Stimulated activated CD8-positive, alpha-beta memory T cell treated with anti-CD3 and anti-CD28 coated beads, Interleukin-15, amount 100 ng/mL, for 48 hours (primary cell): Measurements from ENCODE around the gene GLYR1.
"Not testable (repeated sequence)": the region's sequence is repeated elsewhere in the genome, so short reads cannot be mapped to it uniquely, and the experiment has no call there.

Experiments
- DNase-seq, 2 donors: peaks; one replicate each; pipeline ENCODE4 v3.0.0-alpha.2; 2020; ENCODE audit warnings: low read depth in 2 of 2

GLYR1 gene

DNA sequence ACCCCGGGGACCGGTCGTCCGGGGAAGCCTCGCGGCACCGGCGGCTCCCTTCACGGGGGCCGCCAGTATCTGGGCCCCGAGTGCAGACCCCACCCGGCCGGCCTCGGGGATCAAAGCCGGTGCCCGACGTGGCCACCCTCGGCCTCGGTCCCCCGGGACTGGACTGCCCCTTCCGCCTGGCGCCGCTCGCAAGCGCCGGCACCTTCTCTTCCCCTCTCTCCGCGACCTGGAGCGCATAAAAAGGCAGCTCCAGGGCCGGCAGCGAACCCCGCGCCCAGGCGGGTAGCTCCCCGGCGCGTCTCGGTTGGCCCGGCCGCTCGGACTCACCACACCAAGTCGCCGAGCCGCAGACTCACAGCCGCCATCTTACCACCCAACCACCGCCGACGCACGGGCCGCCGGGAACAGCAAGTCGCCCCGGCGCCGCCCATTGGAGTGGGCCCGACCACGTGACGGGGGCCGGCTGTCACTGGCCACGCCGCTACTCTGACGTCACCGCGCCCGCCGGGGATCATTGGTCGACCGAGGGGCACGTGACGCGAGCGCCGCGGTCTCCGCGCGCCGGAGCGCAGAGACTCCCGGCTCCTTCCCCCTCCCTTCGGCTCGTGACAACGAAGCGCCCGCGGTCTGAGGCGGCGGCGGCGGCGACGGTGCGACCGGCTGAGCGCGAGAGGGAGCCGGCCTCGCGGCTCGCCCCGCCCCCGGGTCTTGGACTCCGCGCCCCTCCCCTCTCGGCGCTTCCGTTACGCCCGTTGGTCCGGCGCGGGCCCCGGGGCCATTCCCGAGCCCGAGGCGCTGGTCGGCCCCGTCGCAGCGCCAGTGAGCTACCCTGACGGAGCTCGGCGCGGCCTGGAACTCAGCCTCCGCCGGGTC lies at the start of gene GLYR1, which contains the start of gene UBN1:
TSS of gene GLYR1 (minus strand) at position 388 of the 873 bp plus-strand sequence. CDS start at position 365, 23 bp downstream.
TSS of gene UBN1 (plus strand) at position 581 of the 873 bp plus-strand sequence. CDS start 5,437 bp downstream, outside the sequence.
- DNase-seq, result peak; percentile 100

DNA sequence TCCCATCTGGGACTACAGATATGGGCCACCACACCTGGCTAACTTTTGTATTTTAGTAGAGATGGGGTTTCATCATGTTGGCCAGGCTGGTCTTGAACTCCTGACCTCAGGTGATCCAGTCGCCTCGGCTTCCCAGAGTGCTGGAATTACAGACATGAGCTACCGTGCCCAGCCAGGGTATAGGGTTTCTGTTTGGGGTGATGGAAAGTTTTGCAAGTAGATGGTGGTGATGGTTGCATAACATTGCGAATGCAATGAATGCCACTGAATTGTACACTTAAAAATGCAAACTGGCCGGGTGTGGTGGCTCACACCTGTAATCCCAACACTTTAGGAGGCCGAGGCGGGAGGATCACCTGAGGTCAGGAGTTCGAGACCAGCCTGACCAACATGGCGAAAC lies 49.7 kb upstream of the GLYR1 start:
- not testable (repeated sequence) for DNase-seq

DNA sequence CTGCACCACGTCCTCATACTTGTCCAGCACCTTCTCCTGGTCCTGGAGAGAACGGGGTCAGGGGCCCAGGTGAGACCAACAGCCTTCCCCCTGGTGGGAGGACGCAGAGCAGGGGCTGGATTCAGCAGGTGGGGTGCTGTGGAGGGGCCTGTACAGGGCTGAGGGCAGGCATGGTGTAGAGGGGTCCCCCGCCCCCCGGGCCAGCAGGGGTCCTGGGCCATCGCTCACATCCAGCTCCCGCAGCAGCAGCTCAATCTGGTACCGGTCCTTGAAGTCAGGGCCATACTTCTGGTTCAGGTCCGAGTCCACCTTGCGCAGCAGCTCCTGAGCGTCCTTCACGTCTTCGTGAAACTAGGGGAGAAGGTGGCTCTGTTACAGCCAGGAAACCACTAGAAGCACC lies 48.3 kb upstream of the GLYR1 start:
- no peak for DNase-seq

DNA sequence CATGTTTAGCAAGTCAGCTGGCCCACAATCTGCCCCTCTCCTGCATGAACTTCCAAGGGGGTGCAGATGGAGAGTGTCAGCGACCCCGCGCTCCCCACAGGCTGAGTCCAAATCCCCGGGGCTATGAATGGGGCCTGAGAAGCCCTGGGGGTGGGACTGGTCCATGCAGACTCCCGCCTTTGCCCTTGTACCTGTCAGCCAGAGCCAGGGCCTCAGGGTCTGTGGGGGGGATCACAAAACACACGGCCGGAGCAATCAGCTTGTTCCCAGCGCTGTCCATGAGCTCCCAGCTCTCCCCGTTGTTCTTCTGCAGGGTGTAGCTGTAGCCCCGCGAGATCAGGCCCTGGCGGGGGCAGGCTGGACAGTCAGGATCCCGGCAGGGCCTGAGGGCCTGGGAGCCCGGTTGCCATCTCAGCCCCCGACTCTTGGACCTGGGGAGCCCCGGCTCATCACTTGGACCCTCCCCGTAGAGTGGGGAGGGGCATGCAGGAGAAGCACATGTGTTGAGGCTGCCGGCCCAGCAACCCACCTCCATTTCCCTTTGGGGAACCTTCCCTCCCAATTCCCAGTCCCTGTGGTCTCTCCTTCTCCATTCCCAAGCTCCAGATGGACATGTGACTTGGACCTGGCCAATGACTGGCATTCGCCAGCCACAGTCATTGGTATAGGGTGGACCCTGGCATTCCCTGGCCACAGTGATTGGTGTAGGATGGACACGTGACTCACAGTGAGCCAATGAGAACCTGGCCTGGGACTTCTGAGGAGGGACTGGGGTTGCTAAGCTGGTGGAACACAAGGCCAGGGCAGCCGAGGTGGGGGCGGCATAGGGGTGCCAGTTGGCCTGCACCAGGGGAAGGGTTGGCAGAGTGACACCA lies 47.4 kb upstream of the GLYR1 start:
- no peak for DNase-seq

DNA sequence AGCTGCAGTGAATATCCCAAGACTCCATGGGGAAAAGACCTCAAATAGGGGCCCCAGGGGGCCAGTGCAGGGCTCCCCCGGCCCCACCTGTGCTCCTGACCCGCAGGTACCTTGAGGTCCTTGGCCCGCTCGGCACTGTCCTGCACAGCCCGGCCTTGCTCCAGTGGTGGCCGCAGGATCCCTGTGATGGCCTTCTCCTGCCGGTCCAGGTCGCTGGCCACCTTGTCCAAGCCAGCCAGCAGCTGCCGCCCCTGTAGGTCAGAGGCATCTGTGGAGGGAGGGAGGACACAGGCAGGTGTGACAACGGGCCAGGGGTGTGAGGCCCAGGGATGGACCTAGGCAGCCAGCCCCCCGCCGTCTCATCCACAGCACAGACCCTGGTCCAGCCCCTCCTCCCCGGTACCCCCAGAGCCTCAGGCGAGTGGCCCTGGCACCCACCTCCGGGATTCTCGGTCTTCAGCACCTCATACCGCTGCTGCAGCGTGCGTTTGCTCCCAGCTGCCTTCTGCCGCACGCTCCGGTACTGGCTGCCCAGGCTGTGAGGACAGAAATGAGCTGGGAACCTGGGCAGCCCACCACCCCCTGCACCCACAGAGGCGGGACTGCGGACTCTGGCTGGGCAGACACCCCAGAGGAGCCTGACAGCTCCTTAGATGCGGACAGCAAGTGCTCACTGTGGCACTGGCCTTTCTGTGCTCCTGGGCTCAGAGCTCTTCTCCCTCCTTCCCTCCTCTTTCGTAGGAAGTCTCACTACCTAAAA lies 46.2 kb upstream of the GLYR1 start:
- no peak for DNase-seq

DNA sequence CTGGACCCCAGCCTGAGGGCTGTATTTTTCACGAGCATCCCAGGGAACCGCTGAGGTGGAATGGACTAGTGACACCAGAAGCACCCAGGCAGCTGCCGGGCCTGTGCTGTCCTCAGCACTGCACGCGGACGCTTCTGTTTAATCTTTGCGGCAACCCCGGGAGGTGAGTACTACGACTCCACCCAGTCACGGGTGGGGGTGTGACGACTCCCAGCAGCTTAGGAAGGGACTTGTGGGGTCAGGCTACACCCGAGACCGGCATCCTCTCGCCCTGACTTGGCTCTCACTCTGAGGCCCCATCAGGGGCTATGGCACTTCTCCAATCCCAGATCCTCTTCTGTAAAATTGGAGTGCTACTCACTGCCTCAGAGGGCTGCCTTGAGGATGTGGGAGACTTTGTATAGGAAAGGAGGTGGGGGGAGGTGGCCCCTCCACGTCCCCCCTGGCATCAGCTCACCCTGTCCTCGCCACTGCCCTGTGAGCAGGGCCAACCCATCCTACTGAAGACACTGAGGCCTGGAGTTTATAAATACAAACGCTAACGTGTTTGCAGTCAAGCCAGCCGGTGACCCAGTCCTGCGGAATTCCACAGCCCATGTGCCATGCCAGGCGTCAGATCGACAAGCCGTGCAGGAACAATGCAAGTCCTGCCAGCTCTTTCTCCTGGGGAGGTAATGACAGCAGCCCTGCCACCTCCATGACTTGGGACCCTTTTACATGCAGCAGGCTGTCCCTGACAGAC lies 45.4 kb upstream of the GLYR1 start:
- no peak for DNase-seq

DNA sequence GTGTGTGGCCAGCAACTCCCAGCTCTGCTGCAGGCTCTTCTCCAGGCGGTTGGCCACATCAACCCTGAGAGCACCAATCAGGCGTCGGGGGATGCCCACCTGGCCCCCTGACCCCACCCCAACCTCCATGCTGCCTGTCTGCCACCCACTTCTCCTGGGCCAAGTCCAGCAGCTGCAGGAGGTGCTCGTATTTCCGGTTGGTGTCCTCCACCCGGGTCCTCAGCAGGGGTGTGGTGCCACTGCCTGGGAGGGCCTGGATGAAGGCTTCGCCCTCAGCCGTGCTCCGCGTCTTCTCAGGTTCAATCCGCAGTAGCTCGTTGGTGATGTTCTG lies 44.8 kb upstream of the GLYR1 start:
- DNase-seq, result no peak

DNA sequence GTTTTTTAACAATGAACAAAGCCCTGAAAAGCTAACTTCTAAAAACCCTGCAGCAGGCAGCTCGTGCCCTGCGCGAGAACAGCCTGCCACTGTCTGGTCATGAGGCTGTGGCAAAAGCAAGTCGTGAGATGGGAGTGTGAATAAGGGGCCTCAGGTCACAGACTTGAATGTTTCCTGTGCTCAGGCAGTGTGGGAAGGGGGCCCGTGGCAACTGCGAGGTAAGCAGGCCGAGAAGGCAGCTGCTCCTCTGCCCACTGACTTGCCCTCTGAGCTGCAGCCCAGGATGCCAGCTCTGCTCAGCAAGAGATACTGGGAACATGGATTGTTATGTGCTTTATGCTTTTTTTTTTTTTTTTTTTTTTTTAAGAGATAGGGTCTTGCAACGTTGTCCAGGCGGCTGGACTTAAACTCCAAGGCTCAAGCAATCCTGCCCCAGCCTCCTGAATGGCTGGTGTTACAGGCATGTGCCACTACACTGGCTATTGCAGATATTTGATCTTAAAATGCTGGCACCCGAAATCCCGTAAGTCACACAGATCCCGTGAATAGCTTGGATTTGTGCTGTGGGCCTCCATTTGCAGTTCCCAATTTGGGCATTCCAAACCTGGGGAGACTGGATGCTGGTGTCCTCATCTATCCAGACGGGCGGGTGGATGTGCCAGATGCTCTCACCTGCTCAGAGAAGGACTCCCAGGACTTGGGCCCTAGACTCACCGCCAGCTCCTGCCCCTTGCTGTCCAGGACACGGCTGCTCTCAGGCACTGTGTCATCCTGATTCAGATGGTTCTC lies 44.2 kb upstream of the GLYR1 start:
- no peak for DNase-seq

DNA sequence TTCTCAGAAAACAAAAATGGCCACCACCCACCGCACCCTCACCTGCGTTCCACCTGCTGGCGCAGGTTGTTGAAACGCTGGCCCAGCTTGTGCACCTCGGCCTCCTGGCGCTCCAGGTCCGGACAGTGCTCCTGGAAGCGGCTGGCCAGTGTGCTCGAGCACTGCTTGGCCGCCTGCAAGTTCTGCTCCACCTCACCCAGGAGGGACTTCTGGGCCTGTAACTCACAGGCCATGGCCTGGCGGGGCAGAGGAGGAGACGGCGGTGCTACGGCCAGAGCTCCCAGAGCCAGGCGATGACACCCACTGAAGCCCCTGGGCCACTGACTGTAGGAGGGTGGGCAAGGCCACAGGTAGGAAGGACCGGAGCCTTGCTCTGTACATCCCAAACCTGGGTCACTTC lies 43.6 kb upstream of the GLYR1 start:
- DNase-seq, result no peak

DNA sequence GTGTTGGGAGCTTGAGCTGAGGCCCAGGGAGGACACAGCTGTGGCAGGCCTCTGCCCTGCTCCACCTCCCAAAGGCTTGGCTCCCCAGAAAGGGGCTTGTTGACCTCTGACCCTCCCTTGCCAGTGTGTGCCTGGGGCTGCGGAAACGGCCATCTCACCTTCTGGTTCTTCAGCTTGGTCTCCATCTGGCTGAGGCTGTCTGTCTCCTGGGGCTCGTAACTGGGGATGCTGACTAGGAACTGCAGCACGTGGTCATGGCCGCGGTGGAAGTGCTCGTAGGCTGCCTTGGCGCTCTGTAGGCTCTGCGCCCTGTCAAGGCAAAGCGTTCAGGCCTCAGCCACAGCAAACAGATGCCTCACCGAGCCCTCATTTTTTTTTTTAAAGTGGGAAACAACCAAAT lies 42.9 kb upstream of the GLYR1 start:
- no peak for DNase-seq

DNA sequence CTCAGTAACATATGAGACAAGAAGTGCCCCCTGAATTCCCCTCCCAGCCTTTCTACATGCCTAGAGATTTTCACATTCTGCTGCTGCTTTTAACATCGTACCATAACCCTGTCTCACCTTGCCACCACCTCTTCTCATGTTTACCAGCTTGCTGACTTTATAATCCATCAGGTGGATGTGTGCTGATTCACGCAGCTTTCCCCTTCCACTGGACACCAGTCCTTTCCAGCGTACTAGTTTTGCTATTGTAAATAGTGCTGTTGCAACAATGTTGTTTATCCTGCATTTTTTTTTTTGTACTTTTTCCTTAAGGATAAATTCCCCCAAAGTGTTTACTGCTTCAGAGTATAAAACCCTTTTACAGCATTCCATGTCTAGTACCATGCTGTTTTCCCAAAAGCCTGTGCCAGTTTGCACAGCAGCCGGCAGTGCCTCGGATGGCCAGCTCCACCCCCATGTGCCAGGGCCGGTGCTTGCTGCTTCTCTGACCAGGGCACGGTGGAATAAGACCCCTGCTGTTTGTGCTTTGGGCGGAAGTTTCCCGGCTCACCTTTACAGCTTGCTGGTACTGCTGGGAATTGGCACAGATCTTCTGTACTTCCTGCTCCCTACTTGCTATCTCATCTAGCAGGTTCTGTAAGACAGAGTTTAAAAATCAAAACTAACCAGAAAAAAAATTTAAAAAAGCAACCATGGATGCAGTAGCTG lies 41.5 kb upstream of the GLYR1 start:
- DNase-seq, result no peak

DNA sequence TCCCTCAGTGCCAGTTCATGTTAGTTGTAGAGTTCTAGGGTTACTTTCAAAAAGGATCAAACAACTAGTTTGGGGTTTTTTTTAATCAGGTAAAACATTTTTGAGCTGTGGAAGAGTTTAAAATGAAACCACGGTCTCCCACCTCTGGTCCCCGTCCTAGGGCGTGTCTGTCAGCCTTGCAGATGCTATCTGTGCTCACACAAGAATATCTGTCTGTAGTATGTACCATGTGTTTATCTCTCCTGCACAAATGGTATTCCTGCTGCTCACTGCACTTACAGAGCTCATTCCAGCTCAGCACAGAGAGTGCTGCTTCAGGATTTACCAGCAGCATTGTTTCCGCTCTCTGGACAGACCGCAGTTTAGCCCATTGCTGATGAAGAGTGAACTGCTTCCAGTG lies 39.1 kb upstream of the GLYR1 start:
- DNase-seq, result no peak

DNA sequence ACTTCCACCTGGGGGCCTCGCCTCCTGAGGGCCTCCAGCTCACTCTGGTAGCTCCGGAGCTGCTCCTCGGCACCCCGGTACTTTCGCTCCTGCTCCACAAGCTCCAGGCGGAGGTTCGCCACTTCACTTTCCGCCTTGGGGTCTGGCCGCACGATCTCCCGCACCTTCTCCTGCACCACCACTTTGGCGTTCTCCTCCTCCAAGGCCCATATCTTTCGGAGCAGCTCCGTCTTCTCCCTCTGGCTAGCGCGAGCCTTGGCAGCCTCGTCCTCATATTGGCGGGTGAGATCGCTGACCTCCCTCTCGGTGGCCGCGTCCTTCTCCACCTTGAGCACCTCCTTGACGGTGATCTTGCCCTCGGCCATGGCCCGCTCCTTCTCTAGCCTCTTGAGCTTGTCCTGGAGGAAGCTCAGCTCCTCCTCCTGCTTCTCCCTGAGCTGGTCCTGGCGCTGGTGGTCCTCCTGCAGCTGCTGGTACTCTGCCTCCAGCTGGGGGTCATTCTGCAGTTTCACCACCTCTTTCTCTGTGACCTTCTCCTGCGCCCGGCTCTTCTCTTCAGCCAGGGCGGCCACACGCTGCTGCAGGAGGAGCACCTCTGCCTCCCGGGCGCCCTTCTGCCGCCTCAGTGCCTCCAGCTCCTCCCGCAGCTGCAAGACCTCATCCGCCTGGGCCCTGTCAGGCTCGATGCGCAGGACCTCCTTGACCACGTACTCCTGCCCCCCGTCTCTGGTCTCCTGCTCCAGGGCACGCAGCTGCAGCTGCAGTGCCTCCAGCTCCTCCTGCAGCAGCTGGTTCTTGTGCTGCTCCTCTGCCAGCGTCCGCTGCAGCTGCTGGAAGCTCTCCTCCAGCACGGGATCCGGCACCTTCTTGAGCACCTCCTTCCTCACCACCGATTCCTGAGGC lies 38.1 kb upstream of the GLYR1 start:
- DNase-seq, result no peak

DNA sequence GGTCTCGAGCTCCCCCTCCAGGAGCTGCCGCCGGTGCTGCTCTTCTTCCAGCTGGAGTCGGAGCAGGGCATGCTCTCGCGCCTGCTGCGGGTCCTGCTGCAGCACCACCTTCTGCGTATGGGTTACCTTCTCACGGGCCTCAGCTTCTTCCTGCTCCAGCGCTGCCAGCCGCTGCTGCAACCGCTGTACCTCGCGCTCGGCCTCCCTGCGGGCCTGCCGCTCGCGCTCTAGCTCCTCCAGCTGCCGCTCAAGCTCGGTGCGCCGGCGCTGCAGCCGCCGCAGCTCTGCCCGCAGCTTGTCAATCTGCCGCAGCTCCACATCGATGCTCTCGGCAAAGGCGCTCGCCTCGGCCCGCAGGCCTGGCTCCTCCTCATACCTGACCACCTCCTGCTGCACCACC lies 37.1 kb upstream of the GLYR1 start:
- DNase-seq, result no peak

DNA sequence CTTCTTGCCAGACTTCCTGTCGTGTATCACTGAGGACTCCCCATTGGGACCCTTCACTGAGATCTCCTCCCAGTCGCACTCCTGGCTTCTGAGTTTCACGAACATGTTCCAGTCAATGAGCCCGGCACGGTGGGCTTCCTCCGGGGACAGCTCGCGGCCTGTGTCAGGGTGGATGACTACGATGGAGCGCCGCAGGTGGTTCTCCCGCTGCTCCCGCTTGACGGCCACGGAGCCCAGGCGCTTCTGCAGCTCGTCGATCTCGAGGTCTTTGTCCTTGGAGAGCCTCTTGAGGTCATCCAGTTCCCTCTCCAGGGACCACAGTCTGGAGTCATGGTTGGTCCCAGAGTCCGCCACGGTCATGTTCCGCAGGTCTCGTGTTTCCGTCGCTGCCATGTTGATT lies 36.4 kb upstream of the GLYR1 start:
- no peak for DNase-seq

DNA sequence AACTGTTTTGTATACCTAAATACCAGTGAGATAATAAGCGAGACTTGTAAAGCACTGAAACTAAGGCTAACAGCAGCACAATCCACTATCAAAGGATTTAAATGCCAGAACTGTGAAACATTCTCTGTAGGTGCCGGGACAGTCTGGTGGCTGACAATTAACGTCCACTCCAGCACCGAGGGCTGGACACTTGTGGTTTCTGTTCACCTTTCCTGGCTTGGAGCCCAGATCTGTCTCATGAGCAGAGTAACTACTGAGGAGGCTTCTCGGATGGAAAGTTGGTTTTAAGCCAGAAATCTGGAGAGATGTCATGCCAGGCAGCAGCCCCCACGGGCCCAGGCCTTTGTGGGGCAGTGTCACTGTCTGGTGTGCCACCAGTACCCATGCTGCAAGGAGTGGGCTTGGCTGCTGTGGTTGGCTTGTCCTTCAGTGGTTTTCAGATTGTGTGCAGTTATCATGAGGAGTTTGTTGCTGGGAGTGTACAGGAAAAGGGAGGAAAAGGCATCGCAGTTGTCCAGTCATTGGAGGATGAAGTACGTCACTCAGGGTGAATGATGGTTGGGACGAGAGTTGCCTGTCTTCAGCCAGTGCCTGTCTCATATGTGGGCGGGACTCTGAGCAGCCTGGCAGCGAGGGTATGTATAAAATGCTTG lies 35.7 kb upstream of the GLYR1 start:
- DNase-seq, result no peak

DNA sequence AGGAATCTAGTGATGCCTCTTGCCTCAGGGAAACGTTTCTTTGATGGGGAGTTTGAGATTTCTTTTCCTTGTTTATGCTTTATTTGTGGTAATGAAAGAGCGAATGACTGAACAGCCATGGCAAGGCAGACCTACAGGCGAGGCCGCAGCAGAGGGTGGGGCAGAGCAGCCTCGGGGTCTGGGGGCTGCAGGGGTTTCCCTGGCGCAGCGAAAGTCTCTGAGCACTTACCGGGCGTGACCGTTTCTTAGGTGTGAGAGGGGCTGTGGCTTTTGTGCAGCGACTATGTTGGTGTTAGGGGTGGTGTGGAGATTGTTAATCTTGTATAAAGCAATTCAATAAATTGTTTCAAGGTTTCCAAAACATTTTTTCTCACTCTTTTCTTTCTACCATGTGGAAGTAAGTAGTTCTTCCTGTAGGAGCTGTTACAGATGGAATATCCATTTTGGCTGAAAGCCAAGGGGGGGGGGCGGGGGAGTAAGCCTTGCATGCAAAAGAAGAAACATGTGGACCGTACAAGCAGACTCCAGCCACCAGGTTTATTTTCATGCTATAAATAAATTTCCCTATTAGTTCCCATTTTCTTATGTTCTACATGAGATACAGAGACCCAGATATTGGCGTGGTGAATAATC lies 35.0 kb upstream of the GLYR1 start:
- no peak for DNase-seq
